OCI-LY1 (cell line): Measurements from ENCODE around the gene PGAP6.

Experiments used
- H2AFZ ChIP-seq: fragments of 200-600 bp; sonication (generic), shearing (Covaris generic); 2 replicates; pipeline ENCODE4 v1.6.0; 2014; ENCODE audit warnings: antibody characterized with exemption, mild to moderate bottlenecking, low read length
- H3F3A ChIP-seq: fragments of 200-600 bp; sonication (generic), shearing (Covaris generic); 2 replicates; pipeline ENCODE4 v1.6.0; 2014; ENCODE audit warnings: mild to moderate bottlenecking, antibody characterized with exemption, low read length, moderate library complexity; ENCODE audit not compliant: insufficient read depth
- H3K27ac ChIP-seq: fragments of 200-600 bp; sonication (generic); 2 replicates; pipeline ENCODE4 v1.5.1; 2014; ENCODE audit warnings: low read length, mixed run types, mild to moderate bottlenecking, low read depth; ENCODE audit not compliant: poor library complexity, severe bottlenecking
- H3K27me3 ChIP-seq: fragments of 200-600 bp; sonication (generic); 2 replicates; pipeline ENCODE4 v1.6.0; 2014; ENCODE audit warnings: antibody characterized with exemption, mild to moderate bottlenecking, low read length, moderate library complexity; ENCODE audit not compliant: insufficient read depth
- H3K36me3 ChIP-seq: fragments of 200-600 bp; sonication (generic); 2 replicates; pipeline ENCODE4 v1.6.1; 2014; ENCODE audit warnings: mild to moderate bottlenecking, antibody characterized with exemption, low read length, moderate library complexity, mixed read lengths; ENCODE audit not compliant: insufficient read depth
- H3K4me1 ChIP-seq: fragments of 200-600 bp; sonication (generic); 2 replicates; pipeline ENCODE4 v1.5.1; 2014; ENCODE audit warnings: mild to moderate bottlenecking, low read length, moderate library complexity; ENCODE audit not compliant: insufficient read depth, severe bottlenecking
- H3K4me2 ChIP-seq: fragments of 200-600 bp; sonication (generic), shearing (Covaris generic); 2 replicates; pipeline ENCODE4 v1.6.1; 2014; ENCODE audit warnings: low read length
- H3K4me3 ChIP-seq: fragments of 200-600 bp; sonication (generic); 2 replicates; pipeline ENCODE4 v1.5.1; 2014; ENCODE audit warnings: low read length, low read depth, mild to moderate bottlenecking, mixed read lengths; ENCODE audit not compliant: poor library complexity, severe bottlenecking
- H3K79me2 ChIP-seq: fragments of 200-600 bp; shearing (Covaris generic); 2 replicates; pipeline ENCODE4 v1.6.1; 2016; ENCODE audit warnings: mixed run types, low read length, mixed read lengths; ENCODE audit not compliant: insufficient read depth
- H3K9ac ChIP-seq: fragments of 200-600 bp; sonication (generic), shearing (Covaris generic); 2 replicates; pipeline ENCODE4 v1.6.1; 2014; ENCODE audit warnings: mild to moderate bottlenecking, low read length, mixed read lengths
- H3K9me2 ChIP-seq: fragments of 200-600 bp; sonication (generic), shearing (Covaris generic); 2 replicates; pipeline ENCODE4 v1.6.1; 2014; ENCODE audit warnings: low read depth, mild to moderate bottlenecking, low read length, mixed read lengths
- H3K9me3 ChIP-seq: fragments of 200-600 bp; shearing (Covaris generic); 2 replicates; pipeline ENCODE4 v1.6.1; 2014; ENCODE audit warnings: low read length, mixed read lengths
- H4K20me1 ChIP-seq: fragments of 200-600 bp; sonication (generic), shearing (Covaris generic); 2 replicates; pipeline ENCODE4 v1.6.0; 2016; ENCODE audit warnings: mild to moderate bottlenecking, low read length; ENCODE audit not compliant: insufficient read depth
- CTCF ChIP-seq: fragments of 200-600 bp; sonication (generic), shearing (Covaris generic); IDR thresholded peaks from 2 replicates; pipeline ENCODE4 v1.5.1; 2017; ENCODE audit warnings: mild to moderate bottlenecking, antibody characterized with exemption, low read length, moderate library complexity, mixed read lengths
- EZH2 ChIP-seq: fragments of 200-600 bp; sonication (generic), shearing (Covaris generic); IDR thresholded peaks from 2 replicates; pipeline ENCODE4 v1.8.0; 2017; ENCODE audit warnings: borderline replicate concordance, mixed run types, mild to moderate bottlenecking, antibody characterized with exemption, low read length, moderate library complexity, mixed read lengths

Gene PGAP6

GRCh38 chr16:401468-402348, 19.9 kb upstream of the PGAP6 start, which contains the start of gene DECR2:
DECR2 (plus strand) TSS chr16:401885; CDS start chr16:401964, 79 bp downstream.
- peaks cover 21% of the 10 kb centered on the region for H3K4me1 ChIP-seq
- H3K9me2 ChIP-seq, result no peaks in the 10 kb centered on the region
- peak within 1 kb of the TSS; percentile 85 for H3K4me2 ChIP-seq
- no peaks in the 10 kb centered on the region; the same call in 1 of the 2 replicates for H3K27me3 ChIP-seq
- H3K79me2 ChIP-seq, result no peaks in the 10 kb centered on the region
- H3K9ac ChIP-seq, result peak within 1 kb of the TSS; percentile 81
- no peaks in the 10 kb centered on the region for H3K9me3 ChIP-seq
- 0 out of 2 replicates have a peak, but pooled peaks cover 4% of the 10 kb centered on the region for H3F3A ChIP-seq
- no peaks in the 10 kb centered on the region for H4K20me1 ChIP-seq
- H3K27ac ChIP-seq, result peak within 1 kb of the TSS; percentile 61
- H3K36me3 ChIP-seq, result 0 out of 2 replicates have a peak, but pooled peaks cover 3% of the 10 kb centered on the region
- H2AFZ ChIP-seq, result no peak within 1 kb of the TSS
- no peak for TF ChIP-seq EZH2
- peak; percentile 65 for TF ChIP-seq CTCF
- peak within 1 kb of the TSS; percentile 79 for H3K4me3 ChIP-seq

DNA sequence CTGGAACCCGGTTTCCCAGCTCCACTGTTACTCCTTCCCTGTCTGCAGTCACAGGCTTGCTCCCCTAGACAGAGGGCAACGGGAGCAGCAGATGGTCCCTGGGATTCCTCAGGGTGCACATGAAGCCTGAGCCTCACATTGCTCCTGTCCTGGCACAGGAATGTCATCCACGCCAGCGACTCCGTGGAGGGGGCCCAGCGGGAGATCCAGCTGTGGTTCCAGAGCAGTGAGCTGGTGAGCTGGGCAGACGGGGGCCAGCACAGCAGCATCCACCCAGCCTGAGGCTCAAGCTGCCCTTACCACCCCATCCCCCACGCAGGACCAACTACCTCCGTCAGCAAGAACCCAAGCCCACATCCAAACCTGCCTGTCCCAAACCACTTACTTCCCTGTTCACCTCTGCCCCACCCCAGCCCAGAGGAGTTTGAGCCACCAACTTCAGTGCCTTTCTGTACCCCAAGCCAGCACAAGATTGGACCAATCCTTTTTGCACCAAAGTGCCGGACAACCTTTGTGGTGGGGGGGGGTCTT, 18.3 kb upstream of the PGAP6 start:
- no peaks in the 10 kb centered on the region for H4K20me1 ChIP-seq
- H3K79me2 ChIP-seq, result no peaks in the 10 kb centered on the region
- H3K4me1 ChIP-seq, result peaks cover 21% of the 10 kb centered on the region
- no peak for TF ChIP-seq CTCF
- TF ChIP-seq EZH2, result no peak
- 0 out of 2 replicates have a peak, but pooled peaks cover 3% of the 10 kb centered on the region for H3K36me3 ChIP-seq
- peak overlapping the region; percentile 79 for H3K4me3 ChIP-seq
- H3K27ac ChIP-seq, result peak overlapping the region; percentile 61
- no peaks in the 10 kb centered on the region; the same call in 1 of the 2 replicates for H3K27me3 ChIP-seq
- peak overlapping the region; percentile 85 for H3K4me2 ChIP-seq
- peak overlapping the region; percentile 81 for H3K9ac ChIP-seq
- H2AFZ ChIP-seq, result no peak overlapping the region
- H3K9me3 ChIP-seq, result no peaks in the 10 kb centered on the region
- H3F3A ChIP-seq, result 0 out of 2 replicates have a peak, but pooled peaks cover 13% of the 10 kb centered on the region
- H3K9me2 ChIP-seq, result no peaks in the 10 kb centered on the region

- Histone ChIP-seq H3K9me3 (no peaks in the 10 kb centered on the region), H3K4me1 (peaks cover 21% of the 10 kb centered on the region), H3F3A (0 out of 2 replicates have a peak, but pooled peaks cover 13% of the 10 kb centered on the region)
Measured at GRCh38 chr16:399340-400019, 17.7 kb upstream of the PGAP6 start.

More at GRCh38 chr16:399340-400019, 17.7 kb upstream of the PGAP6 start:
- Histone ChIP-seq H3K4me3 (peak overlapping the region; percentile 79), H2AFZ (no peak overlapping the region), H3K9me2 (no peaks in the 10 kb centered on the region), H4K20me1 (no peaks in the 10 kb centered on the region), H3K27ac (peak overlapping the region; percentile 61), H3K4me2 (peak overlapping the region; percentile 85; the same call in 1 of the 2 replicates), H3K79me2 (no peaks in the 10 kb centered on the region), H3K36me3 (0 out of 2 replicates have a peak, but pooled peaks cover 3% of the 10 kb centered on the region), H3K9ac (no peak overlapping the region; the same call in 1 of the 2 replicates), H3K27me3 (no peaks in the 10 kb centered on the region; the same call in 1 of the 2 replicates)
- TF ChIP-seq EZH2 (no peak), CTCF (no peak)
